Effector memory CD4-positive, alpha-beta T cell (primary cell): ENCODE measurements around the gene AOPEP.

Experiments
- DNase-seq, 3 donors: peaks; one replicate each; pipeline ENCODE4 v3.0.0-alpha.2; 2020
- H3K27ac ChIP-seq: 2 replicates; pipeline ENCODE4 v1.7.0; 2013; ENCODE audit warnings: mild to moderate bottlenecking, low read length, moderate library complexity; ENCODE audit not compliant: insufficient read depth, poor library complexity, severe bottlenecking
- H3K27me3 ChIP-seq: replicated peaks from 2 replicates; pipeline ENCODE4 v1.7.0; 2013; ENCODE audit warnings: mild to moderate bottlenecking, low read length; ENCODE audit not compliant: insufficient read depth, control insufficient read depth, poor library complexity, severe bottlenecking
- H3K36me3 ChIP-seq: 2 replicates; pipeline ENCODE4 v1.7.0; 2013; ENCODE audit warnings: mild to moderate bottlenecking, low read length, moderate library complexity; ENCODE audit not compliant: control insufficient read depth, insufficient read depth
- H3K4me1 ChIP-seq: 2 replicates; pipeline ENCODE4 v1.7.0; 2013; ENCODE audit warnings: low read length, mild to moderate bottlenecking; ENCODE audit not compliant: control insufficient read depth, insufficient read depth, poor library complexity, severe bottlenecking
- H3K4me3 ChIP-seq: 2 replicates; pipeline ENCODE4 v1.7.0; 2013; ENCODE audit warnings: low read length, low read depth, mild to moderate bottlenecking; ENCODE audit not compliant: insufficient read depth, poor library complexity, severe bottlenecking
- H3K9me3 ChIP-seq: 2 replicates; pipeline ENCODE4 v1.7.0; 2013; ENCODE audit warnings: mild to moderate bottlenecking, low read length, moderate library complexity; ENCODE audit not compliant: control insufficient read depth

Gene AOPEP

DNA sequence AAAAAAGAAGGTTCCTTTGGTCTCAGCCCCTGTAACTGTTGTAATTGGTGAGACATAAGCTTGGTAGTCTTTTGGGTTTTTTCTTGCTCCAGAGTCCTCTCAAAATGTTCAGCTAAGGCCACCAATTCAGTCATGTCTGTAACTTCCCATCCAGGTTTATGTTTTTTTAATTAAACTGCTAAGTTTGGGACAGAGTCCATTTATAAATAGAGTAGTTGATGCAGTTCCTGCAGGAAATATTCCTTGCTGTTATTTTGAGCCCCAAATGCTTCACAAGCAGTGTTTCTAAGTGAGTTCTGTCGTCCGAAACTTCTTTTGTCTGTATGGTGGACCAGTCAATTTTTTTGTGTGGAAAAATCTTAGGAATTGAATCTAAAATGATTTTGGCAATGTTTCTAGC, 155.0 kb downstream of the AOPEP start:
- peaks cover 7% of the 10 kb centered on the region for H3K4me1 ChIP-seq
- no peaks in the 10 kb centered on the region for H3K27me3 ChIP-seq
- H3K27ac ChIP-seq: no peak overlapping the region
- H3K4me3 ChIP-seq: no peak overlapping the region
- DNase-seq: no peak
- no peaks in the 10 kb centered on the region for H3K9me3 ChIP-seq
- no peaks in the 10 kb centered on the region for H3K36me3 ChIP-seq

DNA sequence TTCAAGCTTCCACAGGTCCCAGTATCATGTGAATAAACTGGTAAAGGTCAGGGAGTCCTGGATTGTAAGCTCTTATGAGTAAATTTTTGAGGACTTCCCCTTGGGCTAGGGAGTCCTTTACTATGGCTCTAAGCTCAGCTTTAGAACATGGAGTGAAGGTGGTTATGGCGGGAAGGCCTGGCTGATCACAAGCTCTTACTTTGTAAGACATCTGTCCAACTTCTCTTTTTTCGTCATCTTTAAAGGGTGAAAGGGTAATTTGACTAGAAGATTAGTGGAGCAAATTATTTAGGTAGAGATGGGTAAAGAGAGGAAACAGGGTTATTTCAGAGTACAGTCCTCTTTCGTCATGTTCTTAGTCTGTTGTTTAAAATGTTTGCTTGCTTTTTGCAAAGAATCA, 155.4 kb downstream of the AOPEP start:
- no peak for DNase-seq
- no peak overlapping the region for H3K27ac ChIP-seq
- H3K9me3 ChIP-seq: no peaks in the 10 kb centered on the region
- H3K4me1 ChIP-seq: peaks cover 7% of the 10 kb centered on the region
- no peak overlapping the region for H3K4me3 ChIP-seq
- no peaks in the 10 kb centered on the region for H3K27me3 ChIP-seq
- no peaks in the 10 kb centered on the region for H3K36me3 ChIP-seq

DNA sequence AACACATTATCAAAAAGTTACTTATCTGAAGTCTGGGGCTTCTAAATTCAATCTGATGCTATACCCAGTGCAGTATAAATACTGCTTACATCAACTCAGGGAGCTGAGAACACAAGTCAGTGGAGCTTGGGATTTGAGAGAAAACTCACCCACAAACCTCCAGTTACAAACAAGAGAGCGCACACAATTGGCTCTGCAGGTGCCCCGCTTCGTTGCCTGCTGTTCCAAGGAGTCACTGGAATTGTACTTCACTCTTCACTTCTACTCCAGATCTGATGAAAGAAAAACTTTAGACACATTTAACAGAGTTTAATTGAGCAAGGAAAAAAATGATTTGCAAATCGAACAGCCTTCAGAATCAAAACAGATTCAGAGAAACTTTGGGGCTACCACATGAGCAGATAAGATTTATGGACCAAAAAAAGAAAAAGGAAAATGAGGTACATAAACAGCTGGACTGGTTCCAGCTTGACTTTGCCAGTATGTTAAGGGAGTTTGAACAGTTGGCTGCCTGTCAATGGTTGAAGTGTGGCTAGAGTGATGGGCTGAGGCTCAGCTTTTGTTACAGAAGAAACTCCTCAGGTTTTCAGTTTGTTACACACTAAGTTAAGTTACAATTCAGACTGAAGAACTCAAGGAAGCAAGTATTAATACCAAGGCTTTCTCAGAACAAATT, 156.6 kb downstream of the AOPEP start:
- Histone ChIP-seq H3K4me1 (peaks cover 7% of the 10 kb centered on the region), H3K4me3 (no peak overlapping the region), H3K9me3 (no peaks in the 10 kb centered on the region), H3K36me3 (no peaks in the 10 kb centered on the region), H3K27me3 (no peaks in the 10 kb centered on the region), H3K27ac (no peak overlapping the region)
- DNase-seq: no peak

- H3K27ac ChIP-seq: no peak overlapping the region
- DNase-seq: no peak
- no peaks in the 10 kb centered on the region for H3K4me1 ChIP-seq
- H3K27me3 ChIP-seq: no peaks in the 10 kb centered on the region
- H3K9me3 ChIP-seq: no peaks in the 10 kb centered on the region
- H3K4me3 ChIP-seq: no peak overlapping the region
- no peaks in the 10 kb centered on the region for H3K36me3 ChIP-seq
Observed at GRCh38 chr9:94885854-94886447, 159.5 kb downstream of the AOPEP start.

DNA sequence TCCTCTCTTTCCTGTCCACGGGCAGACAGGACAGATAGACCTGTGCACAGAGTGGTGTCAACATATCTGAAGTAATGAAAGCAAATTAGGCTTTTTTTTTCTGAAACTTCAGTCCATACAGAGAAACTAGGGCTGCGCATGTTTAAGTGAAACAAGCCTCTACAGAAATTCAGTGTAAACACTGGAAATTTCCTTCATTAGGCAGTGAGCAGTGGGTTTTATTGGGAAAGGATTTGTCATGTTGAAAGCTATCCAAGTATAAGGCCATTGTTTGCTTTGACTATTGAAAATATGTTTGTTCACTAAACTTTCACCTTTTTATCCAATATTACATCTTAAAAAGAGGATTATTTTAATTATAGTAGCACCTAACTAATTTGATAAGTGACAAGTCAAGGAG, 161.2 kb downstream of the AOPEP start:
- H3K27me3 ChIP-seq: no peaks in the 10 kb centered on the region
- H3K4me3 ChIP-seq: no peak overlapping the region
- no peak for DNase-seq
- no peaks in the 10 kb centered on the region for H3K9me3 ChIP-seq
- H3K27ac ChIP-seq: no peak overlapping the region
- H3K4me1 ChIP-seq: no peaks in the 10 kb centered on the region
- H3K36me3 ChIP-seq: no peaks in the 10 kb centered on the region

DNA sequence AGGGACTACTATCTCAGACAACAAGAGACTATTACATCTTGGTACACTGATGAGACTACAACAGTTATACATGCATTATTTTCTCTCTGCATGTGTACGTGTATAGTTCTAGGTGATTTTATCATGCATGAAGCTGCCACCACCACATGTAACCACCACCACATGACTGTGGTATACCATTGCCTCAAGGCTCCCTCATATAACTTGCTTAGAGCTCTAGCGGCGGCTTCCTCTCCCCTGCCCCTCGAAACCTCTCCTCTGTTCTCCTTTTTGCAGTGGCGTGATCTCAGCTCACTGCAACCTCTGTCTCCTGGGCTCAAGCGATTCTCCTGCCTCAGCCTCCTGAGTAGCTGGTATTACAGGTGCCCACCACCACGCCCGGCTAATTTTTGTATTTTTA, 162.3 kb downstream of the AOPEP start:
- Histone ChIP-seq H3K27ac (no peak overlapping the region), H3K36me3 (no peaks in the 10 kb centered on the region), H3K4me3 (no peak overlapping the region), H3K9me3 (no peaks in the 10 kb centered on the region), H3K4me1 (no peaks in the 10 kb centered on the region), H3K27me3 (no peaks in the 10 kb centered on the region)
- DNase-seq: no peak

GRCh38 chr9:94889628-94890027, 163.1 kb downstream of the AOPEP start:
- Histone ChIP-seq H3K4me1 (no peaks in the 10 kb centered on the region), H3K27me3 (no peaks in the 10 kb centered on the region), H3K9me3 (no peaks in the 10 kb centered on the region), H3K27ac (no peak overlapping the region), H3K4me3 (no peak overlapping the region), H3K36me3 (no peaks in the 10 kb centered on the region)
- no peak for DNase-seq

GRCh38 chr9:94891183-94891582, 164.7 kb downstream of the AOPEP start:
- H3K4me3 ChIP-seq: no peak overlapping the region
- H3K36me3 ChIP-seq: no peaks in the 10 kb centered on the region
- no peaks in the 10 kb centered on the region for H3K4me1 ChIP-seq
- no peaks in the 10 kb centered on the region for H3K27me3 ChIP-seq
- H3K27ac ChIP-seq: no peak overlapping the region
- no peaks in the 10 kb centered on the region for H3K9me3 ChIP-seq
- no peak for DNase-seq

DNA sequence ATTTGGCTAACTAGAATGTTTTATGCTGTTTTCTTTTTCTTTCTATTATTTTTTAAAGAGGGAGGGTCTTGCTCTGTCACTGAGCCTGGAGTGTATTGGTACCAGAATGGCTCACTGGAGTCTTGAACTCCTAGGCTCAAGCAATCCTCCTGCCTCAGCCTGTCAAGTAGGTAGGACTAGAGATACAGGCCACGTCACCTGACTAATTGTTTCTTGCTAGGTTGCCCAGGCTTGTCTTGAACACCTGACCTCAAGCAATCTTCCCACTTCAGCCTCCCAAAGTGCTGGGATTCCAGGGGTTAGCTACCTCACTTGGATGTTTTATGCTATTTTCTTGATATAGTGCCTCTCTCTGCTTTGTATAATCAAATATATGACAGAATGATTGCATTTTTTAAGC, 166.2 kb downstream of the AOPEP start:
- no peaks in the 10 kb centered on the region for H3K36me3 ChIP-seq
- H3K27ac ChIP-seq: no peak overlapping the region

GRCh38 chr9:94894094-94894699, 167.7 kb downstream of the AOPEP start:
- Histone ChIP-seq H3K9me3 (no peaks in the 10 kb centered on the region), H3K4me3 (no peak overlapping the region), H3K27me3 (no peaks in the 10 kb centered on the region), H3K4me1 (no peaks in the 10 kb centered on the region), H3K36me3 (no peaks in the 10 kb centered on the region), H3K27ac (no peak overlapping the region)
- no peak for DNase-seq

More for the DNA sequence above, 166.2 kb downstream of the AOPEP start:
- no peak for DNase-seq
- no peaks in the 10 kb centered on the region for H3K4me1 ChIP-seq
- H3K4me3 ChIP-seq: no peak overlapping the region
- no peaks in the 10 kb centered on the region for H3K27me3 ChIP-seq
- no peaks in the 10 kb centered on the region for H3K9me3 ChIP-seq
